Measurements from ENCODE around the gene ZFAND6. TPM values are rescaled to one million over a fixed set of nuclear protein-coding genes. Genes with fewer than 3 reads are reported as not detected.
"Not testable (repeated sequence)": the region's sequence is repeated elsewhere in the genome, so short reads cannot be mapped to it uniquely, and the experiment has no call there.

The ZFAND6 gene
- total and polyA plus RNA-seq, 5 donors = 64.4 to 84.6 (median 71.9) TPM

DNA sequence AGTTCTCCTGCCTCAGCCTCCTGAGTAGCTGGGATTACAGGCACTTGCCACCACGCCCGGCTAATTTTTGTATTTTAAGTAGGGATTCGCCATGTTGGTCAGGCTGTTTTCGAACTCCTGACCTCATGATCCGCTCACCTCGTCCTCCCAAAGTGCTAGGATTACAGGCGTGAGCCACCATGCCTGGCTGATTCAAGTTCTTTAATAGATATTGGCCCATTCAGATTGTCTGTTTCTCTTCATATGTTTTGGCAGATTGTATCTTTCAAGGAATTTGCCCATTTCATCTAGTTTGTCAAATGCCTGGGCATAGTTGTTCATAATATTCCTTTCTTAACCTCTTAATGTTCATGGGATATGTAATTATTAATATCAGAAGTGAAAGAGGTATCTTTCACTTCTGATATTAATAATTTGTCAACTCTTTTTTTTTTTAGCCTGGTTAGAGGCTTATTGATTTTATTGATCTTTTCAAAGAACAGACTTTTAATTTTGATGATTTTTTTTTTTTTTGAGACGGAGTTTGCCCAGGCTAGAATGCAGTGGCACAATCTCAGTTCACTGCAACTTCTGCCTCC lies 40.2 kb upstream of the ZFAND6 start:
- Histone ChIP-seq H3K27ac (ENCODE audit: low read length) (no peak overlapping the region), H3K4me3 (ENCODE audit: low read length) (no peak overlapping the region), H3K9me3 (ENCODE audit: control insufficient read depth, low read length) (no peaks in the 10 kb centered on the region), H3K27me3 (ENCODE audit: control insufficient read depth, insufficient read depth) (no peaks in the 10 kb centered on the region), H3K4me1 (ENCODE audit: control insufficient read depth, insufficient read depth, low read length) (no peaks in the 10 kb centered on the region)
- intact Hi-C loops (cut with DNase I) = no loop called here
- DNase-seq = no peak
- 94% methylated on average over 8 of the region's 8 CpGs for WGBS
- ATAC-seq = no peak

DNA sequence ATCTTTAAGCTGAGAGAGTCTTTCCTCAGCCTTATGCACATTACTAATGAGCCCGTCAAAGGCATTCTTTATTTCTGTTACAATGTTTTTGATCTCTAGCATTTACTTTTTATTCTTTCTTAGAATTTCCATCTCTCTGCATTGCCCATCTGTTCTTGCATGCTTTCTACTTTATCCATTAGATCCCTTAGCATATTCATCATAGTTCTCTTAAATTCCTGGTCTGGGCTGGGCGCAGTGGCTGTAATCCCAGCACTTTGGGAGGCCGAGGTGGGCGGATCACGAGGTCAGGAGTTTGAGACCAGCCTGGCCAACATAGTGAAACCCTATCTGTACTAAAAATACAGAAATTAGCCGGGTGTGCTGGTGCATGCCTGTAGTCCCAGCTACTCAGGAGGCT lies 39.3 kb upstream of the ZFAND6 start:
- WGBS = 90% methylated on average over 6 of the region's 6 CpGs
- H3K27me3 ChIP-seq (ENCODE audit: control insufficient read depth, insufficient read depth); intact Hi-C loops (cut with DNase I); H3K4me1 ChIP-seq (ENCODE audit: control insufficient read depth, insufficient read depth, low read length); H3K4me3 ChIP-seq (ENCODE audit: low read length); H3K9me3 ChIP-seq (ENCODE audit: control insufficient read depth, low read length); DNase-seq; ATAC-seq; H3K27ac ChIP-seq (ENCODE audit: low read length): not testable (repeated sequence)

DNA sequence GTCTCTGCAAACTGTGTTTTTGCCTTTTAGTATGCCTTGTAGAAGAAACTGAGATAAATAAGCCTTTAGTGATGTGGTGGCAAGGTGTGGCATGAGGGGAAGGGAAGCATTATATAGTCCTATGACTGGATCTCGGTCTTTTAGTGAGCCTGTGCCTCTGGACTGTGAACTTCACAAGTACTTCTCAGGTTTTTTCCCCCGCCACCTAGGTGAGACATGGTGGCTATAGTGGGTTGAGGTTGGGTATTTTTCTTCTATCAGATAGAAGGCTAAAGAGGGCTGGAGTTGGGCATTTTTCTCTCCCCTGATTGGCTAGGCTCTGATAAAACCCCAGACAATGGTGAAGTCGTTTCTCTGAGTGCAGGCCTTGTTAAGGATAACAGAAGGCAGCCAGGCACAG lies 38.7 kb upstream of the ZFAND6 start:
- no peaks in the 10 kb centered on the region for H3K9me3 ChIP-seq (ENCODE audit: control insufficient read depth, low read length)
- no peaks in the 10 kb centered on the region for H3K4me1 ChIP-seq (ENCODE audit: control insufficient read depth, insufficient read depth, low read length)
- intact Hi-C loops (cut with DNase I) = no loop called here
- no peak overlapping the region for H3K27ac ChIP-seq (ENCODE audit: low read length)
- no peak for DNase-seq
- 79% methylated on average over 3 of the region's 3 CpGs for WGBS
- H3K27me3 ChIP-seq (ENCODE audit: control insufficient read depth, insufficient read depth) = no peaks in the 10 kb centered on the region
- ATAC-seq = no peak
- no peak overlapping the region for H3K4me3 ChIP-seq (ENCODE audit: low read length)

DNA sequence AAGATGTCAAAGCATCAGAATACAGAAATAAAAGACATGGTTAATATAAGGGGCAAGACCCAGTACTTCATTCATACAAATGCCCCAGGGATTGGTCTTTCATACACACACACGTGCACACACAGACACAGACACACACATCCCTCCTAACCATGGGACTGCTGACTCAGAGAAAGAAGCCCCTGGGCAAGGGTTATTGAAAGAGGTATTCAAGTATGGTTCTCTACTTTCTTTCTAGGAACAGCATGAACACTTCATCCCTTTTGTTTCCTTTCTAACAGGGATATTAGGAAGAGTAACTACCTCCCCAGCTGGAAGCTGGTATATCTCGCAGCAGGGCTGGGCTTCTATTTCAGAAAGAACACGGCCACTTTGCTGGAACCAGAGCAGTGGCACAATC lies 33.2 kb upstream of the ZFAND6 start:
- no peak overlapping the region for H3K4me3 ChIP-seq (ENCODE audit: low read length)
- DNase-seq (no peak), ATAC-seq (no peak)
- H3K27me3 ChIP-seq (ENCODE audit: control insufficient read depth, insufficient read depth) = no peaks in the 10 kb centered on the region
- H3K4me1 ChIP-seq (ENCODE audit: control insufficient read depth, insufficient read depth, low read length) = no peaks in the 10 kb centered on the region
- no peak overlapping the region for H3K27ac ChIP-seq (ENCODE audit: low read length)
- intact Hi-C loops (cut with DNase I) = no loop called here
- 83% methylated on average over 3 of the region's 3 CpGs for WGBS
- no peaks in the 10 kb centered on the region for H3K9me3 ChIP-seq (ENCODE audit: control insufficient read depth, low read length)

DNA sequence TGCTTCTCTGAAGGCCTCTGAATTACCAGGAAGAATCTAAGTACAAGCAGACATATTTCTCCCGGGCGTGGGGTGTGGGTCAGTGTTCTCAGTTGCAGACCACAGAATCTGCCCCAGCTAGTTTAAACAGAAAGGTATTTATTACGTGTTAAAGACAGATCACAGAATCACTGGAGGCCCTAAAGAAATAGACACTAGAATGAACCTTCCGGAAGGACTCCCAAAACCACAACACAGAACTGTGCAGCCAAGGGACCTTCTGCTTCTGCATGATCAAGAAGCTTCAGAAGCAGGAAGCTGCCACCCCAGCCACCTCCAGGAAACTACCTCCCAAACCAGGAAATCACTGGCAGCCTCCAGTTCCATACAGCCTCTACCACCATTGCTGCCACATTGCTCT lies 32.7 kb upstream of the ZFAND6 start:
- no peaks in the 10 kb centered on the region for H3K9me3 ChIP-seq (ENCODE audit: control insufficient read depth, low read length)
- no peaks in the 10 kb centered on the region for H3K4me1 ChIP-seq (ENCODE audit: control insufficient read depth, insufficient read depth, low read length)
- intact Hi-C loops (cut with DNase I) = no loop called here
- no peaks in the 10 kb centered on the region for H3K27me3 ChIP-seq (ENCODE audit: control insufficient read depth, insufficient read depth)
- no peak overlapping the region for H3K4me3 ChIP-seq (ENCODE audit: low read length)
- no peak overlapping the region for H3K27ac ChIP-seq (ENCODE audit: low read length)
- ATAC-seq (no peak), DNase-seq (no peak)
- 90% methylated on average over 4 of the region's 4 CpGs for WGBS

DNA sequence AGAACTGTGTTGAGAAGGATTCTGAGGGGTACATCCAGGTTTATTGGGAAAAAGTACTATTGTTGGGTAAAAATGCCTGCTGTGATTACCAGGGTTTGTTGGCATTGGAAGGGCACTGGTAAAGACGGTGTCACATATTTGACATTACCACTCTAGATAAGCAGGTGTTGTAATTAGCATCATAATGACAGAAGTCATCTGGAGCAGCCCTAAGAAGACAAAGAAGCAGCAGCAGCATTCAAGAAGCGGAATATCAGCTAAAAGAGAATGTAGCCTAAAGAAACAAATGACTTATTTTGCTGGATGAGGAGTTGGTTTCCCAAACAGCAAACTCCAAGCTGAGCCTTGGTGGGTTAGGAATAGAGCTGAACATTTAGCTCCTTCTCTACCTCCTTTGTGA lies 30.5 kb upstream of the ZFAND6 start:
- intact Hi-C loops (cut with DNase I) = no loop called here
- no peak overlapping the region for H3K27ac ChIP-seq (ENCODE audit: low read length)
- no peak overlapping the region for H3K4me3 ChIP-seq (ENCODE audit: low read length)
- no peaks in the 10 kb centered on the region for H3K4me1 ChIP-seq (ENCODE audit: control insufficient read depth, insufficient read depth, low read length)
- DNase-seq = no peak
- no peak for ATAC-seq
- WGBS = 63% methylated on average over 2 of the region's 2 CpGs
- H3K9me3 ChIP-seq (ENCODE audit: control insufficient read depth, low read length) = no peaks in the 10 kb centered on the region
- H3K27me3 ChIP-seq (ENCODE audit: control insufficient read depth, insufficient read depth) = no peaks in the 10 kb centered on the region

DNA sequence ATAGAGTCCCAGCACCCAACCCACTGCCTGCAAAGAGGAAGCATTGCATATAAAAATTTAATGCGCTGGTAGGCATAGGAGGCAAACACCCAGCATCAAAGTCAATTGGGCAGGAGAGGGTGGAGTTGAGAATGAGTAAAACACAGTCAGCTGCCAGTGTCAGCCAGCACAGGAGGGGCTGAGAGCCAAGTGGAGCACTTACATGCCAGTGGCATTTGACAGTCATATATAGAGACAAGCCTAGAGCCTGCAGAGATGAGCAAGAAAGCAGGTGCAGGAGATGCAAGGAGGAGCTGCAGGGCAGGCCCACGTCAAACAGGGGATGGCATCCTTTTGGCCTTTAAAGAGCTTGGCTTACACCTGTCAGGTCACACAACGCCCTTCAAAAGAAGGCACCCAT lies 27.6 kb upstream of the ZFAND6 start:
- ATAC-seq (peak; percentile 65 to 71), DNase-seq (no peak)
- Histone ChIP-seq H3K4me1 (ENCODE audit: control insufficient read depth, insufficient read depth, low read length) (no peaks in the 10 kb centered on the region), H3K9me3 (ENCODE audit: control insufficient read depth, low read length) (no peaks in the 10 kb centered on the region), H3K27ac (ENCODE audit: low read length) (no peak overlapping the region), H3K27me3 (ENCODE audit: control insufficient read depth, insufficient read depth) (no peaks in the 10 kb centered on the region), H3K4me3 (ENCODE audit: low read length) (no peak overlapping the region)
- intact Hi-C loops (cut with DNase I) = no loop called here
- 66% methylated on average over 3 of the region's 3 CpGs for WGBS

DNA sequence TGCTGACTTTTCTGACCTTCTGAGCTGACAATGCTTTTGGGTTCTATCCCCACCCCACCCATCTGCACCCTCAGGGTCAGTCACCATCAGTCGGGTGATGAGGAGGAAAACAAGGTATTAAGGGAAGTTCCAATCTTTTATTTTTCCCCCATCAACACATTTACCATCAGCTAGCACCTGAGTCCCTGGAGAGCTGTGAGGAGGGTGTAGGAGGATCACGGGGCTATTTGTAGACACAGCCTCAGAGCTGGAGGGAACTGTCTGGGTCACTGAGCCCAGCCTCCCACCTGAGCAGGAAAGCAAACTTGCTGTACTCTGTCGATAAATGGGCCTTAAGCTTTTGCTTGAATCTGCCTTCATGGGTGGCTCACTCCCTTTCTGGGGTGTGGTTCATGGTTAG lies 24.8 kb upstream of the ZFAND6 start:
- Histone ChIP-seq H3K9me3 (ENCODE audit: control insufficient read depth, low read length) (no peaks in the 10 kb centered on the region), H3K27me3 (ENCODE audit: control insufficient read depth, insufficient read depth) (no peaks in the 10 kb centered on the region), H3K4me3 (ENCODE audit: low read length) (no peak overlapping the region), H3K27ac (ENCODE audit: low read length) (no peak overlapping the region), H3K4me1 (ENCODE audit: control insufficient read depth, insufficient read depth, low read length) (no peaks in the 10 kb centered on the region)
- WGBS = 75% methylated on average over 3 of the region's 3 CpGs
- DNase-seq (no peak), ATAC-seq (no peak)
- intact Hi-C loops (cut with DNase I) = no loop called here

DNA sequence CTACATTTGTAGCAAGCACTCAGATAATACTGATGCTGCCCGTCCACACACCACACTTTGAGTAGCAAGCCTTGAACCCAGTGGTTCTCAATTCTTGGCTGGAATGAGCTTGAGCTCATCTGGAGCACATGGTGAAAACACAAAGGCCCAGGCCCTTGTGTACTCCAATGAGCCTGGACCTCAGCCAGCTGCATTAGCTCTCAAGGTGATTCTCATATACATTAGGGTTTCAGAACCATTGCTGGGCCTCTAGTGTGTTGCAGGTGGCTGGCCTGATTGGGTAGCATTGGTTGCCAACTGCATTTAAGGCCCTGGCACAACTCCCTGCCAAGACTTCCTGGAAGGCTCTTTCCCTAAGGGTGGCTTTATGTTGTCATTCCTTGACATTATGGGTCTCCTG lies 23.4 kb upstream of the ZFAND6 start:
- ATAC-seq (no peak), DNase-seq (no peak)
- H3K27me3 ChIP-seq (ENCODE audit: control insufficient read depth, insufficient read depth) = no peaks in the 10 kb centered on the region
- H3K9me3 ChIP-seq (ENCODE audit: control insufficient read depth, low read length) = no peaks in the 10 kb centered on the region
- H3K4me3 ChIP-seq (ENCODE audit: low read length) = no peak overlapping the region
- H3K27ac ChIP-seq (ENCODE audit: low read length) = no peak overlapping the region
- H3K4me1 ChIP-seq (ENCODE audit: control insufficient read depth, insufficient read depth, low read length) = no peaks in the 10 kb centered on the region
- intact Hi-C loops (cut with DNase I) = no loop called here
- WGBS = 88% methylated on average over 1 of the region's 1 CpG

DNA sequence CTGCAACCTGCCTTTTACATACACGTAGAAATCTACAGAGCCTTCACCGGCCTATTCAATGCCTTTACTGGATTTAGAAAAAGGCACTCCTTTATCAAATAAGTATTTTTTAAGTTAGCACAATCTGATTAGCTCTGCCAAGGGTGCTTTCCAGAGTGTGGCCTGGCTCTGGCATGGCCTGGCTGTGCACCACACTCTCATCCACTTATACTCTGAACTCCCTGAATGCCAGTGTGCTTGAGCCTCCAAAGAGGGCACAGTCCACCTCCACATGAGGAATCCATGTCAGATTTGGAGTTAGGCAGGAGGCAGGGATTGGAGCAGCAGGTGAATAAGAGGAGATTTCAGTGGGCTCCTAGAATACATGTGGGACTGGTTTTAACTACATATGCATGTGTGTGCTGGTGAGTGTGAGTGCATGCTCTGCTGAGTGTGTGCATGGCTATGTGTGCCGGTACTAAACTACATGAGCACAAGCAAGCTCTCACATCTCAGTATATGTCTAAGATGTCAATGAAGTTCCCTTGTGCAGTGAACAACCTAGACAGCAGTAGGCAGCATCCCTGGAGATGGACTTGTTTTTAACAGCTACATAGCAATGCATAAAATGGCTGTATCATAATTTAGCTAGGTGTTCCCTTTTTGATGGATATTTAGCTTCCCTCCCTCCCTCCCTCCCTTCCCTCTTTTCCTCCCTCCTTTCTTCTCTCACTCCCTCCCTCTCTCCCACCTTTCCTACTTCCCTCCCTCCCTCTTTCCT lies 17.8 kb upstream of the ZFAND6 start:
- ATAC-seq (no peak), DNase-seq (no peak)
- Histone ChIP-seq H3K27me3 (ENCODE audit: control insufficient read depth, insufficient read depth) (no peaks in the 10 kb centered on the region), H3K4me3 (ENCODE audit: low read length) (no peak overlapping the region), H3K27ac (ENCODE audit: low read length) (no peak overlapping the region), H3K9me3 (ENCODE audit: control insufficient read depth, low read length) (no peaks in the 10 kb centered on the region), H3K4me1 (ENCODE audit: control insufficient read depth, insufficient read depth, low read length) (no peaks in the 10 kb centered on the region)
- WGBS = 88% methylated on average over 3 of the region's 3 CpGs
- intact Hi-C loops (cut with DNase I) = no loop called here

DNA sequence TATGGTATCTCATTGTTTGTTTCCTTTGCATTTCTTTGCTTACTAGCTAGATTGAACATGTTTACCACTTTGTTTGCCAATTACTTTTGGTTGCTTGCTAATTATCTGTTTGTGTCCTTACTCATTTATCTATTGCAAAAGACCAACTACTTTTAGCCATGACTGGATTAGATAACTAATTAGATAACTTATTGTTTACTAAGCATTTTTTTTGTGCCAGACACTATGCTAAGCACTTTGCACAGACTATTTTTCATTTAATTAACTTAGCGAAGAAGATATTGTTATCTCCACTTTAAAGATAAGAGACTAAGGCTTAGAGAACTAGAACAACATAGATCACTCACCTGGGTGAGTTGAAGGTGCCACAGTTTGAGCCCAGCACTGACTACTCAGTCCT lies 16.9 kb upstream of the ZFAND6 start:
- WGBS = 62% methylated on average over 1 of the region's 1 CpG
- ATAC-seq (no peak), DNase-seq (no peak)
- Histone ChIP-seq H3K27me3 (ENCODE audit: control insufficient read depth, insufficient read depth) (no peaks in the 10 kb centered on the region), H3K4me3 (ENCODE audit: low read length) (no peak overlapping the region), H3K27ac (ENCODE audit: low read length) (no peak overlapping the region), H3K4me1 (ENCODE audit: control insufficient read depth, insufficient read depth, low read length) (no peaks in the 10 kb centered on the region), H3K9me3 (ENCODE audit: control insufficient read depth, low read length) (no peaks in the 10 kb centered on the region)
- intact Hi-C loops (cut with DNase I) = no loop called here

DNA sequence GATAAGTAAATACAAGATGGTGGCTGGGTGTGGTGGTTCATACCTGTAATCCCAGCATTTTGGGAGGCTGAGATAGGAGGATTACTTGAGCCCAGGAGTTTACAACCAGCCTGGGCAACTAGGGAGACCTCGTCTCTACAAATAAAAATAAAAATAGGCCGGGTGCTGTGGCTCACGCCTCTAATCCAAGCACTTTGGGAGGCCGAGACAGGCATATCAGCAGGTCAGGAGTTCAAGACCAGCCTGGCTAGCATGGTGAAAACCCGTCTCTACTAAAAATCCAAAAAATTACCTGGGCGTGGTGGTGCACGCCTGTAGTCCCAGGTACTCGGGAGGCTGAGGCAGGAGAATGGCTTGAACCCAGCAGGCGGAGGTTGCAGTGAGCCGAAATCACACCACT lies 14.3 kb upstream of the ZFAND6 start:
- not testable (repeated sequence) for H3K27me3 ChIP-seq (ENCODE audit: control insufficient read depth, insufficient read depth)

More for the DNA sequence above, 14.3 kb upstream of the ZFAND6 start:
- H3K4me3 ChIP-seq (ENCODE audit: low read length); H3K4me1 ChIP-seq (ENCODE audit: control insufficient read depth, insufficient read depth, low read length); H3K9me3 ChIP-seq (ENCODE audit: control insufficient read depth, low read length); ATAC-seq; H3K27ac ChIP-seq (ENCODE audit: low read length); DNase-seq; intact Hi-C loops (cut with DNase I): not testable (repeated sequence)
- 93% methylated on average over 10 of the region's 10 CpGs for WGBS
